Stimulated activated CD4-positive, alpha-beta T cell treated with anti-CD3 and anti-CD28 coated beads, Interleukin-12 subunit alpha, Interleukin-12 subunit beta, amount 100 ng/mL, for 48 hours (primary cell): ENCODE measurements around the gene CDH4.
A peak's percentile ranks its signal among the peaks of the same experiment; 100 is the strongest.

Experiments
- DNase-seq, 3 donors: peaks; one replicate each; pipeline ENCODE4 v3.0.0-alpha.2; 2020; ENCODE audit warnings: low read depth in 2 of 3, low spot score in 1 of 3

The CDH4 gene

DNA sequence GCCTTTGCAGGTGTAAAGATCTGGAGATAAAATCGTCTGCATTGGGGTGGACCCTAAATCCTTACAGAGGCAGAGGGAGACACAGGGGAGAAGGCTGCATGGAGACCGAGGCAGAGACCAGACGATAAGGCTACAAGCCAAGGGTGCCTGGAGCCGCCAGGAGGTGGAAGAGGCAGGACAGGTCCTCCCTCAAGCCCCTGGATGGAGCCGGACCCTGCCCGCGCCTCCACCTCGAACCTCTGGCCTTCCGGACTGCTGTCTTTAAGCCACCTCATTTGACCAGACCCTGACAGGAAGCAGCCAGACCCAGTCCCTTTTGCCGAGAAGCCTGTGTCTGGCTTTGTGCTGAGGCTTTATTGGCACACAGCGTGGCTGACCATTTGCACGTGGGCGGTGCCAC, 629.8 kb downstream of the CDH4 start:
- no peak for DNase-seq

DNA sequence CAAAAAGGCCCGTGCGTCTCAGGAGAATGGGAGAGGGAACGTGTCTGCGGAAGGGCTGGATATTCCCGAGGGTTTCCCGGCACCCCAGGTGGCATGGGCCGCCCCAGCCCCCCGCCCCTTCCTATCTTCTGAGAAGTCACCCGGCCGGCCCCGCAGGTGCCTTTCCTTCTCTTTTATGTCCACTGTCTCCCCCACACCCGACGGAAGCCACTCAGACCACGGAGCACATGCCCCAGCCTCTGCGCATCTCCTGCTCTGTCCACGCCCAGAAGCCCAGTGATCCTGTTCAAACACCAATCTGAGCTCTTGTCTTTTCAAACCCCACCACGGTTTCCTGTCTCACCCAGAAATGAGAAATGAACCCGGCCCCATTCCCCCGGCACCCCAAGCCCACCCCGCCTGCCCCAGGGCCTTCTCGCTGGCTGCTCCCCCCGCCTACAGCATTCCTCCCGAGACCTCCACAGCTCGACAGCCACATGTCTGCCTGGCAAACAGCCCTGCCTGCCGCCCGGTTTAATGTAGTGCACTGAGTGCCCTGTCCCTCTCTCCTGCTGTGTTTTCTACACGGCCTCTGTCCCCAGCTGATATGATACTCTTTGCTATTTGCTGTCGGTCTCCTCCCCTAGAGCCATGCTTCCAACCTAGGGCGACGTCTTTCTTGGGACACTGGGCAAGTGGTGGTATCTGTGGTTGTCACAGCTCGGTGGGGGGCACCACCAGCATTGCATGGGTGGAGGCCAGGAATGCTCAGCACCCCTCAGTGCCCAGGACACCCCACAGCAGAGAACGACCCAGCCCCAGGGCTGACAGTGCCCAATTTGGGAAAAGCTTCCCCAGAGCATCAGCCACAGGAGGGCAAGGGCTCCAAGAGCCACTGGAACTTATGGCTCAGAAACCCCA, 630.9 kb downstream of the CDH4 start:
- DNase-seq: no peak

DNA sequence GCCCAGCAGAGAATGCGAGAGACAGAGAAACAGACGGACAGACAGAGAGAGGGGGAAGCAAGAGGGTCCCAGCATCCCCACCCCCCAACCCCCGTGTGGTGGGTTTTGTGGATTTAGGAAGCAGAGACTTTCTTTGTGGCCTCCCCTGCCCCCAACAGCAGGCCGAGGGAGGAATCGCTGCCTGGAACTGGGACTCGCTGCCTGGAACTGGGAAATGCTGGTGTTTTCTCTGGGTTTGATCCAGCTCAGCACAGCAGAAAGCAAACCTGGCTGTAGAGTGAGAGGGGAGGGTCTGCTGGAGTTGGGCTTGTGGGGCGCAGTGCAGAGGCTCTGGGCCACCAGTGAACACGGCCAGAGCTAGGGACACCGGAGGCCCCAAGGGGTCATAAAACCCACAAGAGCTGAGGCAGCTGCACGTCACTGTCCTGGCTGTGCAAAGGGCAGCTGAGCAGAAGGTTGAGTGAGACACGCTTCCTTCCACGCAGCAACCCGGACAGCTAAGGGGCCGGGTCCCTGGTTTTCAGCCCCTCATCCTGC, 631.9 kb downstream of the CDH4 start:
- DNase-seq: no peak

DNA sequence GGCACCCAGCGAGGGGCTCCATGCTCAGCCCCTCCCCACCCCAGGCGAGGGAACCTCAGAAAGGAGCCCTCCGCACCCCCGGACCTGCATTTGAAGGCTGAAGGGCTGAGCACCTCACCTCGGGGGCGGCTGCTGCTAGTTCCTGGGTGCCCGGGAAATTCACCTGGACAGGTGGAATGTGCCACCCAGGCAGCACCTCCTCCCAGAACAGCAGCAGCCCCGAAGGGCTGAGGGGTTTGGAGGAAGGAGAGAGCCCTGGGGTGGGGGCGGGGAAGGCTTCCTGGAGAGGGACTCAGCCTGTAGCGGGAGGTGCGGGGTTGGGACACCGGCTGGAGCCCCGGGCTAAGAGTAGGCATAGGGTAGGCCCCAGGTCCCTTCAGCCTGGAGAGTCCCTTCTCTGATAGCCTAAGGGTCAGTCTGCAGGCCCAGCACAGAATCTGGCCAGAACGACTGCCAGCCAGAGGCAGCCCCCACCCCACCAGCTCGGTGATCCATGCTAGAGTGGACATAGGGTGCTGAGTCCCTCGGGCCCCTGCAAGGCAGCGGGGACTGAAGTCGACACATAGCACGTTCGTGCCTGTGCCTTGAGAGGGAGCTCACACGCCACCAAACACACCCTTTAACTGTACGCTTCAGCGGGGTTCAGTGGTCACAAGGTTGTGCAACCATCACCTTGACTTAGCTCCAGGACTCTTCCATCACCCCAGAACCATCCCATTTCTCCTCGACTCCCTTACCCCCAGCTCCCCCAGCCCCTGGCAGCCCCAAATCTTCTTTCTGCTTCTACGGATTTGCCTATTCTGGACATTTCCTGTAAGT, 632.7 kb downstream of the CDH4 start:
- no peak for DNase-seq

DNA sequence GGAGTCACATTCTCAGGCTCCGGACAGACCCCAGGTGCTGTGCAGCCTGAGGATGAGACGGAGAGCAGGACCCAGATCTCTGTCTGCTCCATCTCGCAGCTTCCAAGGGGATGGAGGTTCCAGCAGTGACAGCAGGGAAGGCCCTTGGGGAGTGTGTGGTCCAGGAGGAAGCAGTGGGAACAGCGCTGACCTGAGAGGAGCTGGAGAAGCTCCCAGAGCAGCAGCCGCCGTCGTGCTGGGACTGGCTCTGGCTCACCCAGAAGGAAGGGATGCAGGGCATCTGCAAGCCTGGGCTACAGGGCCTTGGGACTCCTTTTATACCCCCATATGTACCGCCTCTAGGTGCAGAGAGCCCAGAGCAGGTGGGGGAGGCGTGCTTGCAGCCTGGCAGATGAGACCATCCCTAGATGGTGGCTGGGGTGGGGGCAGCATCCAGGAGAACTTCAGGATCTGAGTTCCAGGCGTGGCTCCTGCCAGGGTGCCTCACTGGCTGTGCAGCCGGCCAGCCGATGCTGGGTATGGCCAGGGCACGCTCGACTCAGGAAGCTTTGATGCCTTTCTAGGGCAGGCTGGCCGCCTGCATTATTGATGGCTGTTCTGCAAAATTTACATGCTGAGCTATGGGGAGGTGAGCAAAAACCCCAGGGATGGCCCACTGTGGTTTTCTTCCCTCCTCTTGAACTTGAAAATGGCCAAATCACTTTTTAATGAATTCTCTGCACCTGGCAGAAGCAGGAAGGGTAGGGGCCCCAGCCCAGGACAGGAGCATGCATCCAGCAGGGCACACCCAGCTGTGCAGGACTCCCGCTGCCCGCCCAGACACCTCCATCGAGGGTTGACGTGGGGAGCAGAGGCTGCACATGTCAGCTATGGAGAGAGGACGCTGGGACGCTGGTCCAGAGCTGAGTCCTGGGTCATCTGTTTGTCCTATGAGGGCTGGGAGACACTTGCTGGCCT, 634.0 kb downstream of the CDH4 start:
- DNase-seq: no peak

DNA sequence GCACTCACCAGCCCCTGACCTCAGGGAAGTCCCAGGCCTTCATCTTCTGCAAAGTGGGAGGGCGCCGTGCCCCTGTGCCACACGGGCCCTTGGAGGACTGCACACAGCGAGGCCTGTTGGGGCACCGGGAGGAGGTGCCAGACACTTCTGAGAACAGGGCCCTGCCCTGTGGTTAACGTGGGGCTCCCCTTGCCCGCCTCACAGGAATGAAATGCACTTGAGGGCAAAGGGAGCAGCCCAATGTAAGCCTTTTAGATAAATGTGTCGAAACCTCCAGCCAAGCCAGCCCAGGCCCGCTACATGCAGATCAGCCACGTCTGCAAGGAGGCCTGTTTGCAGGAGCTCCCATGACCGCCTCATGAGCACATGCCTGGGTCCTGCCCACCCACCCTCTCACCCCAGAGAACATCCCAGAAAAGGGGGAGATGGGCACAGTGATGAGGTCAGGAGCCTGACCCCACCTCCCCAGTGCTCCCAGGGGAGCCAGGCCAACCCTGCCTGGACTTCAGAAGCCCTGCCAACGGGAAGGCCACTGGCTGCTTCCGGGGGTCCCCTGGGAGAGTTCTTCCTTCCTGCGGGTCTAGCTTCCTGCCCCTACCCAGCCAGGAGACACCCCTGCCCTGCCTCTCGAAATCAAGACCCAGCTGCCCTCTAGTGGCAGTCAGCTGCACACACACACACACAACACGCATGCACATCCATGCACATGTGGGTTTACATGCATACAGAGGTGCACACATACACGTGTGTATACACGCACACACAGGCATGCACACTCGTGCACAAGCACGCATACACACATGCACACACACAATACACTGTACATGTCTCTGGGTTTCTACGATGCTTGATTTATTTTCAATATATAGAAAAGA, 634.9 kb downstream of the CDH4 start:
- peak; percentile 5 to 17 (median 8) for DNase-seq

DNA sequence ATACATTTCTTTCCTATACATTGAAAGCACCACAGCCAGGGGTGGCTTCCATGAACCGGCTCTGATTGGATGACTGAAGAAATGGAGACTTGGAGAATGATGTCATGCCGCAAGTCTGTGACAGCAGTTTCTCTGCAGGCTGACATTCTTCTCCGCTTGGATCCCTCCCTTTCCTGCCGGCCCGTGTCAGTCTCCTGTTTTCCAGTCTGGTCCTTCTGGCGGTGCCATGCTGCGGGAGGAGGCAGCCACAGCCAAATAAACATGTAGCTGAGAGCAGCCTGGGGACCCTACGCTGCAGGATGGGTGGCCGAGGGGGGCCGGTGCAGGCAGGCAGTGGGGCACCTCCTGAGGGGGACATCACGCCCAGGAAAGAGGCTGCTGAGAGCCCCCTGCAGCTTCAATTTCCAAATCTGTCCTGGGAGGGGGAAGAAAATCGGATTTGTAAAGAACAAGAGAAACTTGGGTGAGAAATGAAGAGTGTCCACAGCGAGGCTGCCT, 635.6 kb downstream of the CDH4 start:
- no peak for DNase-seq

DNA sequence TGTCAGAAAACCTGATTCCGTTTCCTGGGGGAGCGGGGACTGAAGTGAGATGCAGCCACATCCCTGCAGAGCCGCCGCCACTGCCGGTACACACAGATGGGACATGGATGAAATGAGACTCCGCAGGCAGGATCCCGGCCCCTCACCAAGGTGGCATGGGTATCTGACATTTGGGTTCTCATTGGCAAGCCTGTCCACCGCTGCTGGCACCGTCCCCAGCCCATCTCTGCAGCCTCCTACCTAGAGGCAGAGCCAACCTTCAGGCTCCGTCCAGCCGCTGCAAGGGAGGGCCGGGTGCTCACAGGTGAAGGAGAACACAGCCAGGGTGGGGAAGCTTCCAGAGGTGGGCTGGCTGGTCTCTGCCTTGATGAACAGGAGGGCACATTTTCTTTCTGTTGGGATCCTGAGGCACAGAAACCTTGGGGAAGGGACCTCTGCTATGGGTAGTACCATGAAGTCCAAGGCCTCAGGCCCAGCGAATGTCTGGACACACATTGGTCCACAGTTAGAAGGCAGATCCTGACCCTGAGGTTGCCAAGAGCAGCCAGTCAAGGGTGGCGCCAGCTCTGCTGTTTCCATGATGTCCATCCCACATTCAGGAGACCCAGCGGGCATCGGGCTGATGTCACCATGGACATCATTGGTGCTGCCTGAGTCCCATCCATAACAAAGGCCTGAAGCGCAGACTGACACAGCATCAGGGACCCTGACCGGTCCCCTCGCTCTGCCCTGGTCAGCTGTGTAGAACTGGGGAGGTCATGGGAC, 636.2 kb downstream of the CDH4 start:
- DNase-seq: no peak

DNA sequence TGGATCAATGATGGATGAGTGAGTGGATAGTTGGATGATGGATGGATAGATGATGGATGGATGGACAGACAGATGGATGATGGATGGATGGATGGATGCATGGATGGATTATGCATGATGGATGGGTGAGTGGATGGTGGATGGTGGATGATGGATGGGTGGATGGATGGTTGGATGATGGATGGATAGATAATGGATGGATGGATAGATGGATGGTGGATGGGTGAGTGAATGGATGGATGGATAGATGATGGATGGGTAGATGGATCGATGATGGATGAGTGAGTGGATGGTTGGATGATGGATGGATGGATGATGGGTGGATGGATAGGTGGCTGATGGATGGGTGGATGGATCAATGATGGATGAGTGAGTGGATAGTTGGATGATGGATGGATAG, 637.6 kb downstream of the CDH4 start:
- DNase-seq: no peak

DNA sequence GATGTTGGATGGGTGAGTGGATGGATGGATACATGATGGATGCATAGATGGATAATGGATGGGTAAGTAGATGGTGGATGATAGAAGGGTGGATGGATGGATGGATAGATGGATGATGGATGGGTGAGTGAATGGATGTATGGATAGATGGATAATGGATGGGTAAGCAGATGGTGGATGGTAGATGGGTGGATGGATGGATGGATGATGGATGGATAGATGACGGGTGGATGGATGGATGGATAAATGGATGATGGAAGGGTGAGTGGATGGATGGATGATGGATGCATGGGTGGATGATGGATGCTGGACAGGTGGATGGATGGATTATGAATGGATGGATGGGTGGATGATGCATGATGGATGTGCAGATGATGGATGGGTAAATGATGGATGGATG, 638.1 kb downstream of the CDH4 start:
- no peak for DNase-seq

DNA sequence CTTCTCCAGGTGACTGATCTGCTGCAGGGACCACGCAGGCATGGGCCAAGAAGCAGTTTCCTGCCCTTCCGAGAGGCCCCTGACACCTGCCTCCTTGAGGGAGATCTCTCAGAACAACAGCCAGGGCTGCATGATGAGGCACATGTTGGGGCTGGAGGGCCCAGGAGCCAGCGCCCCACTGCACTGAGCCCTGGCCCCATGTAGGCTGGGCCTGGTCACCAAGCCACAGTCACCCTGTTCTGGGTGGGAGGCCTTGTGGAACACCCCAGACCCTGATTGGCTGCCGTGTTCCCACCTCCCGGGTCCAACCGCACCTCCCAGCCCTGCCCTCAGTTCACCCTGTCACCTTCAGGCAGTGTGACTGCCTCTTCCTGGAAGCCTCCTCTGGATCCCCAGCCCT, 639.4 kb downstream of the CDH4 start:
- DNase-seq: no peak

DNA sequence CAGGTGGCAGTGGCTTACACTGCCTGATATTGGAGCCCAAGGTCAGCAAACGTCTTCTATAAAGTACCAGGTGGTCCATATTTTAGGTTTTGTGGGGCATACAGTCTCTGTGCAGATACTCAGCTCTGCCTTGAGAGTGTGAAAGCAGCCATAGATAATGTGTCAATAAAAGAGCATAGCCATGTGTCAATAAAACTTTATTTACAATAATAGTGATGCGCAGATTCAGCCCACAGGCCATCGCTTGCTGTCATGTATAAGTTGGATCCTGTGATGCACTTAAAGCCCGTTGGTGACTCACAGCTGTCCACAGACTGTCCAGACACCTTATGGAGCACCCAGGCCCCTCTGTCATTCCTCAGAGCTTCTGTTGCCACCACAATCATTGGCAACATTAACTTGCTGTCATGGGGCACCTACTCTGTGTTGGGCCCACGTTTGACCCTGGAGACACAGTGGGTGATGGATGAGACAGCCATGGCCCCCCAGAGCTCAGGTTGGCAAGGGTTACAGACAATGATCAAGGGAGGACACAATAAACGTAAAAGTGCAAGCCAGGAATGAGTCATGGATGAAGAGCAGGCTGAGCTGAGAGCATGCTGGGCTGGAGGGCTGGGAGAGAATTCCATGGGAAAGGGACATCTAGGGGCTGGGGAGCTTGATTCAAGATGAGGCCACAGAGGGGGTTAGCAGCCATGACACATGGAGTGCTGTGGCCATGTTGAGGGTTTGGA, 640.0 kb downstream of the CDH4 start:
- no peak for DNase-seq

DNA sequence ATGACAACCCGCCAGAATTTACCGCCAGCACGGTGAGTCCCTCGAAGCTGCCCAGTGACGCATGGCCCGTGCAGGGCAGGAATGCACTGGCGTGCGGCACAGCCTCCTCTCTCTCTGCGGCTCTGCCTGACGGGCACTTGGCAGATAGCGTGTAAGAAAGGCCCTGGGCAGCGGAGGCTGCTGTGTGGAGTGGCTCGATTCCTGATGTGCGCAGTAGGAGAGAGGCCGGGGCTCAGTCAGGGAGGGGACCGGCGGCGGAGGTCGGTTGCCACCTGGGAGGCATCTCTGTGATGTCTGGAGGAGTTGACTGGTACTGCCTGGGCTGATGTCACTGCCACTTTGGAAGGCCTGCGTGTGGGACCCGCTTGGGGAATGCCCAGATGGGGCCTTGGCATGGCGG, 643.0 kb downstream of the CDH4 start:
- DNase-seq: no peak

DNA sequence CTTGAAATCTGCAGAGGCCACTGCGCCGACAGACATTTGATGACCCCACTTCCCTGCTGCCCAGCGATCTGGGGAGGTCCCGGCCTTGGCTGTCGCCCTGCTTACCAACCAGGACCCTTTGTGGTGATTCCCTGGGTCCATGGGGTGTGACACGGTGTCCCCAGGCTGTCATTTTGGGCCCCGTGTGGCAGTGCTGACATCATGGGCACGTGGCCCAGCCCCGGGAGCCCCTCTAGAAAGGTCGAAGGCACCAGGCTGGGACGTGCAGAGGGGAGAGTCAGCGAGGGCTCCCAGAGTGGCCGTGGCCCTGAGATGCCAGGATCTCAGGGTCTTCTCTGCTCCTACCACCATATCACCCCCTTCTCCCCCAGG, 643.6 kb downstream of the CDH4 start:
- DNase-seq: no peak

DNA sequence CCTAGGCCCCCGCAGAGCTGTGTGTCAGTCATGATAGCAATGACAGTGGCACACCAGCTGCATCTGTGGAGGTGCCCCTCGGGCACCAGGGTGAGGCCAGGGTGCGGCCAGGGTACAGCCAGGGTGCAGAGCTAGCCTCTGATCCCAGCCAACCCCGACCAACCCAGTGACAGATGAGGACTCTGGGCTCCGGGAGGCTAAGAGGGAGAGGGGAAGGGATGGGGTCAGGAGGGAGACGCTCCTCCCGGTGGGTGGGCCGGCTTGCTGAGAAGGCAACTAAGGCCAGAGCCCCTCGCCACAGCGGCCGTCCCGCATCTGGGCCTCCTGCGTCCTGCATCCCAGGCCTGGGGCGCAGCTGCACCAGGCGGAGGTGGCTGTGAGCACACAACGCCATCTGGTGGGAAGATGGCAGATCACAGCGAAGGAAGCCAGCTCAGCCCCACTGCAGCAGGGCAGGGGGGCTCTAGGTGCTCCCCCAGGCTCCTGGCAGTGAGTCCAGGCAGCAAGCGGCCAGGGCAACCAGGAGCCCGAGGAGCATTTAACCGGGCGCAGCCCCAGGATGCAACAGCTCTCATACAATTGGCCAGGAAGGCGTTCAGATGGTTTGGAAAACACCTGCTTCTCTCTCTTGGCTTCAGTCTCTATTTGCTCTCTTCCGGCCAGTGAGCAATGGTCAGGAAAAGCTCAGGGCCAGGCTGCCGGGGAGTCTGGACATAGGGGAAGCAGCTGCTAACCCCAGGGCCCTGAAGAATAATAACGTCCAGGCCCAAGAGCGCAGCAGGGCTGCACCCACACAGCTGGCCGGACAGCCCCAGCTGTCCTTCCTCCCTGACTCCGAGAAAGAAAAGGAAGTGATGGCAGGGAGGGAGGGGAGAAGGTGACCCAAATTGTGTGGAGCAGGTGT, 644.2 kb downstream of the CDH4 start:
- peak in 1 of 3 donors; percentile 14 for DNase-seq

DNA sequence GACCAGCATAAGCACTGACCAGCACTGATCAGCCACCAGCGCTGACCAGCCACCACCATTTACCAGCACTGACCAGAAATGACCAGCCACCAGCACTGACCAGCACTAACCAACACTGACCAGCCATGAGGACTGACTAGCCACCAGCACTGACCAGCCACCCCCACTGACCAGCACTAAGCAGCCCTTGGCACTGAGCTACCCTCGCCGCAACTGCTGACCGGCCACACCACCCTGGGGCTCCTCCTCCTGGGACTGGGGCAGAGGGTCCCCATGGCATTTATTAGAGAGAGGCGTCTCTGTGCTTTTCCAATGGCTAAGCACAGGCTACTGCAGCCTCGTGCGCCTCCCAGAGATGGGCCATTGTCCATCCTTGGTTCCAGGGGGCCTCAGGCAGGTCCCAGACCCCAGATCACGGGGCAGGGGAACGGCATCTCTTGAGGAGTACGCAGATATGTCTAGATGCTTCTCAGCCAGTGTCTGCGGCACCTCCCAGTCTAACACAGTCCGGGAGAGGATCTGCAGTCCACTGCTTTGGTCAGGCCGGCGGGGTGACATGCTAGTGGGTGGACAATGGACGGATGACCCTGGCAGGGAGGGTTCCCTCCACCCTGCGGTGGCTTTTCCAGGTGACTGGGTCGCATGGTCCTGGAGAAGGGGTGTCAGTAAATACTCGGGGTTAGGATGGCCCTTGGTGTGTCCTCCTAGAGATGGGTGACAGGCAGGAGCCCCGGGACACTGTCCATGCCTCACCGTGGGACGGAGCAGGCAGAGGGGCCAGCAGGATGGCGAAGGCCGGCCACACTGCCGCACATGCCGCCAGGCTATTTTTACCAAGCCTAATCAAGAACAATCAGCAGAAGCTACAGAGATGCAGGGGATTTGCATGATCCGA, 645.6 kb downstream of the CDH4 start:
- no peak for DNase-seq
